Panc1 (cell line): ENCODE data around the gene CRIM1.

Source experiments
- CTCF ChIP-seq: fragments of 450-650 bp; IDR thresholded peaks from 2 replicates; pipeline ENCODE4 v1.5.1; 2017; ENCODE audit warnings: mild to moderate bottlenecking
- POLR2AphosphoS5 ChIP-seq: IDR thresholded peaks from 2 replicates; pipeline ENCODE4 v1.6.1; 2012; ENCODE audit warnings: mild to moderate bottlenecking, low read depth, low read length, moderate library complexity
- TF ChIP-seq, protein P1 (sequence below), 2 experiments: IDR thresholded peaks; 2 replicates each; pipeline ENCODE4 v1.6.1; 2011 to 2012; ENCODE audit warnings: low read depth in 2 of 2, control low read depth in 1 of 2, low read length in 1 of 2, mild to moderate bottlenecking in 1 of 2, moderate library complexity in 1 of 2; ENCODE audit not compliant: insufficient read depth in 1 of 2

DNA sequence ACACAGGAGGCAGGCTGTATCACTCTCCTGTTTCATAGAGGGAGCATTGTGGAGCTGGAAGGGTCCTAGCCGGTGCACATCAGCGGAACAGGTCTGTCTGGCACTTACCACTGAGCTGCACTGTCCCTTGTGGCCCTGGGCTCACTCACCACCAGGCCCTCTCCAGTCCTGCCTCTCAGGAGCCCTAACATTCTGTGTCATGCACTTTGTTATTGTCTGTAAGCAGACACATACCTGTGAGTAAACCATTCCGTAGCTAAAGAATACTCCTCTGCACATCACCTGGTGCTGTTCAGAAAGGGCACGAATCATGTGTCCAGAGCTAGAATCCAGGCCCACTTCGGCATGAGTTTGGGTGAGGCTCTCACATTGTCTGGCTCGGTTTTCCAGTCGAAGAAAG, 93.6 kb downstream of the CRIM1 start:
- TF ChIP-seq POLR2AphosphoS5, result no peak
- TF ChIP-seq, protein P1, sequence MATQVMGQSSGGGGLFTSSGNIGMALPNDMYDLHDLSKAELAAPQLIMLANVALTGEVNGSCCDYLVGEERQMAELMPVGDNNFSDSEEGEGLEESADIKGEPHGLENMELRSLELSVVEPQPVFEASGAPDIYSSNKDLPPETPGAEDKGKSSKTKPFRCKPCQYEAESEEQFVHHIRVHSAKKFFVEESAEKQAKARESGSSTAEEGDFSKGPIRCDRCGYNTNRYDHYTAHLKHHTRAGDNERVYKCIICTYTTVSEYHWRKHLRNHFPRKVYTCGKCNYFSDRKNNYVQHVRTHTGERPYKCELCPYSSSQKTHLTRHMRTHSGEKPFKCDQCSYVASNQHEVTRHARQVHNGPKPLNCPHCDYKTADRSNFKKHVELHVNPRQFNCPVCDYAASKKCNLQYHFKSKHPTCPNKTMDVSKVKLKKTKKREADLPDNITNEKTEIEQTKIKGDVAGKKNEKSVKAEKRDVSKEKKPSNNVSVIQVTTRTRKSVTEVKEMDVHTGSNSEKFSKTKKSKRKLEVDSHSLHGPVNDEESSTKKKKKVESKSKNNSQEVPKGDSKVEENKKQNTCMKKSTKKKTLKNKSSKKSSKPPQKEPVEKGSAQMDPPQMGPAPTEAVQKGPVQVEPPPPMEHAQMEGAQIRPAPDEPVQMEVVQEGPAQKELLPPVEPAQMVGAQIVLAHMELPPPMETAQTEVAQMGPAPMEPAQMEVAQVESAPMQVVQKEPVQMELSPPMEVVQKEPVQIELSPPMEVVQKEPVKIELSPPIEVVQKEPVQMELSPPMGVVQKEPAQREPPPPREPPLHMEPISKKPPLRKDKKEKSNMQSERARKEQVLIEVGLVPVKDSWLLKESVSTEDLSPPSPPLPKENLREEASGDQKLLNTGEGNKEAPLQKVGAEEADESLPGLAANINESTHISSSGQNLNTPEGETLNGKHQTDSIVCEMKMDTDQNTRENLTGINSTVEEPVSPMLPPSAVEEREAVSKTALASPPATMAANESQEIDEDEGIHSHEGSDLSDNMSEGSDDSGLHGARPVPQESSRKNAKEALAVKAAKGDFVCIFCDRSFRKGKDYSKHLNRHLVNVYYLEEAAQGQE (IDR thresholded peaks at IDR 0.05; ENCODE audit: insufficient read depth in 1 of 2, low read depth in 2 of 2, low read length in 1 of 2), result no peak
- TF ChIP-seq CTCF, result no peak
